Prostate gland (tissue), 2 donors: ENCODE results near the gene SHROOM4. TPM values are rescaled to one million over a fixed set of nuclear protein-coding genes. Genes with fewer than 3 reads are reported as not detected.

Source experiments
- DNase-seq: peaks from one replicate; pipeline ENCODE4 v3.0.0-alpha.2; 2019; ENCODE audit warnings: low spot score
- H3K27ac ChIP-seq, 2 donors: fragments of 200-600 bp; sonication (generic); 2 replicates each; pipeline ENCODE4 v1.5.1; 2017 to 2019
- H3K27me3 ChIP-seq: fragments of 200-600 bp; sonication (generic); replicated peaks from 2 replicates; pipeline ENCODE4 v1.5.1; 2019; ENCODE audit not compliant: insufficient read depth
- H3K36me3 ChIP-seq, 2 donors: fragments of 200-600 bp; sonication (generic); 1 replicate in 1 of 2; 2 replicates in 1 of 2; pipeline versions ENCODE4 v1.5.1 to v1.8.1; 2017 to 2019
- H3K4me1 ChIP-seq: fragments of 200-600 bp; sonication (generic); replicated peaks from 2 replicates; pipeline ENCODE4 v1.5.1; 2019
- H3K4me3 ChIP-seq, 2 donors: fragments of 200-600 bp; sonication (generic); 2 replicates each; pipeline ENCODE4 v1.5.1; 2017 to 2019
- H3K9me3 ChIP-seq: fragments of 200-600 bp; sonication (generic); 2 replicates; pipeline ENCODE4 v1.5.1; 2017
- POLR2A ChIP-seq: fragments of 450-650 bp; IDR thresholded peaks from one replicate; pipeline ENCODE4 v1.6.1; 2016; ENCODE audit warnings: antibody characterized with exemption, mild to moderate bottlenecking
- POLR2AphosphoS5 ChIP-seq: sonication (generic); formaldehyde crosslinking; IDR thresholded peaks from one replicate; pipeline ENCODE4 v1.6.1; 2017; ENCODE audit warnings: antibody characterized with exemption
- WGBS: methylation state at CpG from one replicate; pipeline ENCODE4 v1.1.5; 2018; 5-methylcytosine and 5-hydroxymethylcytosine counted together
- intact Hi-C: fragments of 100-400 bp; cut with DNase I; formaldehyde crosslinking; loops from one replicate; pipeline ENCODE4 v1.14.2; 2022
- total RNA-seq, 2 donors: library from RNA; depleted of rRNA; stranded (reverse); fragments of >200 nt; gene quantifications; one replicate each; pipeline ENCODE4 v1.1.0, GENCODE V29; 2016
- TF ChIP-seq, protein P1 (sequence below), 4 experiments: fragments of 200-600 bp in 2 of 4; fragments of 450-650 bp in 2 of 4; sonication (generic) in 2 of 4; IDR thresholded peaks; 1 replicate in 3 of 4; 2 replicates in 1 of 4; pipeline ENCODE4 v1.5.1; 2016 to 2019; ENCODE audit warnings: antibody characterized with exemption in 4 of 4, mild to moderate bottlenecking in 2 of 4, moderate library complexity in 2 of 4

Gene SHROOM4
- total RNA-seq, 2 donors from 2014 or later = 6.1 to 7.3 TPM

DNA sequence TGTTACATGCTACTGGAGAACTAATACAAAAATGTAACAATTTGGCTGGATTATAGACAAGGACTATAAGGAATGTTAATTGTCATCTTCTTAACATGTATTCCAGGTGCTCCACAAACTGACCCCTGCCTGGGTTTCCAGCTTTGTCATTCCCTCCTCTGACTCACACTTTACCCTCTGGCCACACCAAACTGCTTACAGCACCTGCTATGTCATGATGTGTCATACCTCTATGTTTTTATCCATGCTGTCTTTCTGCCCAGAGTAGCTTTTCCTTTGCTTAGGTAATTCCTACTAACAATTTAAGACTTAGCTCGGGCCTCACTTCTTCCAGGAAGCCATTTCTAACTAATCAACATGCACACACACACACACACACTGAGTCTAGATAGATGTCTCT lies 14.0 kb upstream of the SHROOM4 start:
- Histone ChIP-seq H3K36me3 (no peaks in the 10 kb centered on the region), H3K27me3 (no peaks in the 10 kb centered on the region), H3K27ac (no peak overlapping the region), H3K4me1 (no peaks in the 10 kb centered on the region), H3K4me3 (no peak overlapping the region), H3K9me3 (no peaks in the 10 kb centered on the region)
- no peak for DNase-seq
- intact Hi-C loops = no loop called here
- WGBS = 78% methylated on average over 1 of the region's 1 CpG
- TF ChIP-seq, protein P1, sequence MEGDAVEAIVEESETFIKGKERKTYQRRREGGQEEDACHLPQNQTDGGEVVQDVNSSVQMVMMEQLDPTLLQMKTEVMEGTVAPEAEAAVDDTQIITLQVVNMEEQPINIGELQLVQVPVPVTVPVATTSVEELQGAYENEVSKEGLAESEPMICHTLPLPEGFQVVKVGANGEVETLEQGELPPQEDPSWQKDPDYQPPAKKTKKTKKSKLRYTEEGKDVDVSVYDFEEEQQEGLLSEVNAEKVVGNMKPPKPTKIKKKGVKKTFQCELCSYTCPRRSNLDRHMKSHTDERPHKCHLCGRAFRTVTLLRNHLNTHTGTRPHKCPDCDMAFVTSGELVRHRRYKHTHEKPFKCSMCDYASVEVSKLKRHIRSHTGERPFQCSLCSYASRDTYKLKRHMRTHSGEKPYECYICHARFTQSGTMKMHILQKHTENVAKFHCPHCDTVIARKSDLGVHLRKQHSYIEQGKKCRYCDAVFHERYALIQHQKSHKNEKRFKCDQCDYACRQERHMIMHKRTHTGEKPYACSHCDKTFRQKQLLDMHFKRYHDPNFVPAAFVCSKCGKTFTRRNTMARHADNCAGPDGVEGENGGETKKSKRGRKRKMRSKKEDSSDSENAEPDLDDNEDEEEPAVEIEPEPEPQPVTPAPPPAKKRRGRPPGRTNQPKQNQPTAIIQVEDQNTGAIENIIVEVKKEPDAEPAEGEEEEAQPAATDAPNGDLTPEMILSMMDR (IDR thresholded peaks at IDR 0.05) = no peak
- TF ChIP-seq POLR2A (no peak), POLR2AphosphoS5 (no peak)

DNA sequence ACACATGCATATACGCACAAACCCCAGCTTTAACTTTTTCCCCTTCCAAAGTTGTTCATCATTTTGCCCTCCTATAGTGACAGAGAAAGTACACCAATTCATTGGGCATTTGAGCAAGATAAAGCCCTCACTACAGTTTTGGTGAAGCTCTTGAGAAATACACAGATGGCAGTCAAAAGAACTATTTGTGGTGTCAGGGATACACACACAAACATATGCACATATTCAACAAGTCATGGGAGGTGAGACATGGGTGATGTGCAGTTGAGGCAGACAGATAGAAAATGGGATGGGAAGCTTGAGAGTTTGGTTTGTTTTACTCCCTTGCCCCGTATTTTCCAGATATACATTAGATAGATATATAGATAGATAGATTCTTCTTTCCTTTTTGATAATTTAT lies 11.8 kb upstream of the SHROOM4 start:
- Histone ChIP-seq H3K4me1 (no peaks in the 10 kb centered on the region), H3K4me3 (no peak overlapping the region), H3K27ac (no peak overlapping the region), H3K36me3 (no peaks in the 10 kb centered on the region), H3K9me3 (no peaks in the 10 kb centered on the region), H3K27me3 (no peaks in the 10 kb centered on the region)
- DNase-seq = no peak
- intact Hi-C loops = no loop called here
- 75% methylated on average over 2 of the region's 2 CpGs for whole genome bisulfite sequencing
- TF ChIP-seq POLR2AphosphoS5 = no peak

DNA sequence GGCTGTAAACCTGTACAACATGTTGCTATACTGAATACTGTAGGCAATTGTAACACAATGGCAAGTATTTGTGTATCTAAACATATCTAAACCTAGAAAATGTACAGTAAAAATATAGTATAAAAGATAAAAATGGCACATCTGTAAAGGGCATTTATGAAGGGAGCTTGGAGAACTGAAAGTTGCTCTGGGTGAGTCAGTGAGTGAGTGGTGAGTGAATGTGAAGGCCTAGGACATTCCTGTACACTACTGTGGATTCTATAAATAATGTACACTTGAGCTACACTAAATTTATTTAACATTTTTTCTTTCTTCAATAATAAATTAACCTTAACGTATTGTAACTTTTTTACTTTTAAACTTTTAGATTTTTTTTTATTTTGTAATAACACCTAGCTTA lies 5.0 kb upstream of the SHROOM4 start:
- WGBS = 96% methylated on average over 1 of the region's 1 CpG
- intact Hi-C loops = no loop called here
- H3K27me3 ChIP-seq = no peaks in the 10 kb centered on the region
- H3K4me3 ChIP-seq = no peak overlapping the region
- no peaks in the 10 kb centered on the region for H3K36me3 ChIP-seq
- H3K9me3 ChIP-seq = no peaks in the 10 kb centered on the region
- TF ChIP-seq POLR2AphosphoS5 (no peak), POLR2A (no peak)
- TF ChIP-seq, protein P1 (IDR thresholded peaks at IDR 0.05) = no peak
- no peaks in the 10 kb centered on the region for H3K4me1 ChIP-seq
- DNase-seq = no peak
- no peak overlapping the region for H3K27ac ChIP-seq

DNA sequence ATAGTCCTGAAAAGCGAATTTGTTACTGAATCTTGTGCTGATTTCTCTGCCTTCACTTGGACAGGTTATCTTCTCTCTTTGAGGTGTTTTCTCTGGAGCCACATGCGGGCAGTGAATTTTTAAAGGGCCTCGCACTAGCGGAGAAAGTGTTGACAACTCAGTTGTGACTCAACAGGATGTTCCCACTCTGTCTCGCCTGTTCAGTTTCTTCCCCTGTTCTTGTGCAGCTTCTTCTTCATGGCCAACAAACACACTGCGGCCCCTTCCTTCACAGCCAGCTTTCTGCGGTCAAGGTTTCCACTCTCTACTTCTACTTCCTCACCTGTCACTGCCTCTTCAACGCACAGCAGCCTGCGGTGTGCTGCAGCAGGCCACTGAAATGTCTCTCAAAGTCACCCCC lies 1.1 kb upstream of the SHROOM4 start:
- no peak overlapping the region for H3K27ac ChIP-seq
- H3K27me3 ChIP-seq = no peaks in the 10 kb centered on the region
- no peaks in the 10 kb centered on the region for H3K4me1 ChIP-seq
- DNase-seq = no peak
- no peak for TF ChIP-seq POLR2A
- no peak for TF ChIP-seq POLR2AphosphoS5
- TF ChIP-seq, protein P1 (IDR thresholded peaks at IDR 0.05) = no peak
- H3K9me3 ChIP-seq = no peaks in the 10 kb centered on the region
- H3K36me3 ChIP-seq = no peaks in the 10 kb centered on the region
- H3K4me3 ChIP-seq = no peak overlapping the region
- WGBS = 85% methylated on average over 9 of the region's 9 CpGs
- intact Hi-C loops = no loop called here

DNA sequence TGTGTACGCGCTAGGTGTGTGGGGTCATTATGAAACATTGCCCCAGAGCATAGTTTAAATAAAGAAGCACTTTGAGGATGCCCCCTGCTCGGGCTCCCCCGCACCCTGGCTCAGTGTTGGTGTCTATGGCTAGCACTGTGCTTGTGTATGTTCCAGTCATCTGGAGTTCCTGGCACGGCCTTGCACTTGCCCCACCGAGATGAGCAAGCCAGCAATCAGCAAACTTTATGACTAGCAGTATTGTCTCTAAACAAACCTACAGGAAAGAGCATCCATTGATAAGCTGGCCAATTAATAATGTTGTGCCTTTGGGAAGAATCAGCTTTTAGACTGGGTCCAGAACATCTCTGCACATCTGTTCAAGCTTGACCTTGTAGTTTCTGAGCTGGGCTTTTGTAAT lies 707 bp upstream of the SHROOM4 start:
- TF ChIP-seq, protein P1 (IDR thresholded peaks at IDR 0.05) = no peak
- TF ChIP-seq POLR2AphosphoS5 = no peak
- Histone ChIP-seq H3K9me3 (no peaks in the 10 kb centered on the region), H3K4me3 (no peak overlapping the region), H3K27ac (no peak overlapping the region), H3K27me3 (no peaks in the 10 kb centered on the region), H3K4me1 (no peaks in the 10 kb centered on the region), H3K36me3 (no peaks in the 10 kb centered on the region)
- intact Hi-C loops = no loop called here
- DNase-seq = no peak
- WGBS = 35% methylated on average over 6 of the region's 6 CpGs
